ENCODE measurements around the gene CD4. TPM values are rescaled to one million over a fixed set of nuclear protein-coding genes. Genes with fewer than 3 reads are reported as not detected.
A peak's percentile ranks its signal among the peaks of the same experiment; 100 is the strongest.
"Not testable (repeated sequence)": the region's sequence is repeated elsewhere in the genome, so short reads cannot be mapped to it uniquely, and the experiment has no call there.

The CD4 gene
- not detected in 2 replicates for total RNA-seq (2013; cell fraction: nucleolus; rRNA removed)
- 0.40 and 0.49 TPM in 2 replicates for total RNA-seq (2014; rRNA removed)
- total RNA-seq (2014; rRNA removed; fragmentation: Illumina TruSeq; extraction: Trizol): 0.60 and 0.81 TPM in 2 replicates
- total RNA-seq (2021): 1.6 and 1.8 TPM in 2 replicates
- polyA plus RNA-seq (2011; ENCODE audit: low read depth): 0.07 TPM
- polyA plus RNA-seq (2011; rRNA removed): 0.27 and 0.29 TPM in 2 replicates
- 0.22 and 0.28 TPM in 2 replicates for polyA plus RNA-seq (2011; cell fraction: cytosol; rRNA removed)
- 0.39 and 0.50 TPM in 2 replicates for polyA plus RNA-seq (2011; cell fraction: nucleus; rRNA removed)
- polyA plus RNA-seq (2012): 0.05 and 0.36 TPM in 2 replicates
- polyA plus RNA-seq (2014; fragmentation: Illumina TruSeq; extraction: Trizol): 1.5 and 2.4 TPM in 2 replicates
- under 1 TPM; 0.49 to 0.85 TPM for polyA plus RNA-seq (2014; fragmentation: Nextera tagmentation; extraction: Ambion mirVana)
- polyA plus RNA-seq (2014; rRNA removed): 0.85 and 1.3 TPM in 2 replicates
- polyA plus RNA-seq (2016; fragmentation: Nextera tagmentation; extraction: Ambion mirVana): under 1 TPM; 0.24 to 0.57 TPM
- polyA minus RNA-seq (2011; rRNA and poly(A)+ RNA removed): 0.21 and 0.29 TPM in 2 replicates
- polyA minus RNA-seq (2011; cell fraction: cytosol; rRNA and poly(A)+ RNA removed): 0.40 TPM in 1 of 2 replicates, not detected in the other
- polyA minus RNA-seq (2011; cell fraction: nucleus; rRNA and poly(A)+ RNA removed): not detected in 2 replicates
- percentile 11 among the genes with signal in this experiment for Bru-seq, nascent RNA
- percentile 3 among the genes with signal in this experiment for BruChase-seq, experiment 1, labeled RNA remaining after a 6-hour chase
- BruChase-seq, experiment 2, labeled RNA remaining after a 2-hour chase: not detected
- long read RNA-seq, experiment 1: 0 reads
- long read RNA-seq, experiment 2: 0 reads

DNA sequence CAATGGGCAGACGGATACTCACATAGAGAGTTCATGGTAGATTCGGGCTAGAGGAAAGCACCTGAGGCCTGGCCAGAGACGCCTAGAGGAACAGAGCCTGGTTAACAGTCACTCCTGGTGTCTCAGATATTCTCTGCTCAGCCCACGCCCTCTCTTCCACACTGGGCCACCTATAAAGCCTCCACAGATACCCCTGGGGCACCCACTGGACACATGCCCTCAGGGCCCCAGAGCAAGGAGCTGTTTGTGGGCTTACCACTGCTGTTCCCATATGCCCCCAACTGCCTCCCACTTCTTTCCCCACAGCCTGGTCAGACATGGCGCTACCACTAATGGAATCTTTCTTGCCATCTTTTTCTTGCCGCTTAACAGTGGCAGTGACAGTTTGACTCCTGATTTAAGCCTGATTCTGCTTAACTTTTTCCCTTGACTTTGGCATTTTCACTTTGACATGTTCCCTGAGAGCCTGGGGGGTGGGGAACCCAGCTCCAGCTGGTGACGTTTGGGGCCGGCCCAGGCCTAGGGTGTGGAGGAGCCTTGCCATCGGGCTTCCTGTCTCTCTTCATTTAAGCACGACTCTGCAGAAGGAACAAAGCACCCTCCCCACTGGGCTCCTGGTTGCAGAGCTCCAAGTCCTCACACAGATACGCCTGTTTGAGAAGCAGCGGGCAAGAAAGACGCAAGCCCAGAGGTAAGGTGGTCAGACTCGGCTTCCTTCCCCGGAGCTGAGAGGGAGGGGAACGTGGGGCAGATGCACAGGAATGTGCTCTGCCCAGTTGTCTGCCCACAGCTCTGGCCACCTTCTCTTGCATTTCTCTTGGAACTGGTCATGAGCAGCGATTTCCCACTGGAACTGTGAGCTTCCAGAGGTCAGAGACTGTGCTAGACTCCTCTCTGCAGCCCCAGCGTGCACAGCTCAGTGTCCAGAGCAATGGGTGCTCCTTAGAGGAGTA, at the start of gene CD4:
Gene CD4 (plus strand): TSS at position 557 of the 953 bp plus-strand sequence. CDS start 10,611 bp downstream, outside the sequence.
- Histone ChIP-seq H3K9me3 (replicated peaks; ENCODE audit: control insufficient read depth, insufficient read depth, low read length) (no peaks in the 10 kb centered on the region), H3K9ac (ENCODE audit: control insufficient read depth, insufficient read depth, low read length) (no peak within 1 kb of the TSS), H3K36me3 (ENCODE audit: control insufficient read depth in 2 of 2, insufficient read depth in 2 of 2, low read length in 1 of 2) (no peaks in the 10 kb centered on the region), H3K4me2 (ENCODE audit: control insufficient read depth, insufficient read depth) (no peak within 1 kb of the TSS), H3K27me3 (replicated peaks in 1 of 2; ENCODE audit: control insufficient read depth in 2 of 2, insufficient read depth in 2 of 2, low read length in 1 of 2) (no peaks in the 10 kb centered on the region), H3K4me1 (ENCODE audit: control insufficient read depth, insufficient read depth, low read length) (peaks cover 18% of the 10 kb centered on the region), H4K20me1 (ENCODE audit: control insufficient read depth, insufficient read depth) (no peaks in the 10 kb centered on the region), H2AFZ (ENCODE audit: control insufficient read depth, low read depth, low read length) (no peak within 1 kb of the TSS; the same call in 1 of the 2 replicates), H3K27ac (ENCODE audit: control insufficient read depth, insufficient read depth) (no peak within 1 kb of the TSS), H3K79me2 (ENCODE audit: control insufficient read depth, insufficient read depth, low read length) (no peaks in the 10 kb centered on the region), H3K4me3 (no peak within 1 kb of the TSS)
- ChIA-PET SMC1A (ENCODE audit: uncharacterized antibody, unreplicated experiment) (interaction anchor here (0.6 to 2.1 kb wide), 4 partner anchors 10 to 347 kb away, joined by 3 to 7 read pairs (median 5); partner anchors contain the start of gene MLF2), POLR2A (interaction anchor here (0.5 to 1.3 kb wide), 2 partner anchors 23 to 103 kb away, joined by 5 to 7 read pairs; partner anchors contain the start of gene PTMS), CTCF (interaction anchor here (1.1 to 1.5 kb wide), 4 partner anchors 9 to 35 kb away, joined by 3 to 5 read pairs (median 4); partner anchors contain the start of gene PTMS), RAD21 (ENCODE audit: unreplicated experiment) (no interaction called here)
- intact Hi-C loops (cut with micrococcal nuclease; ENCODE audit: unreplicated experiment) (no loop called here), in situ Hi-C loops (cut with MboI) (no loop called here)
- BruUV-seq (replicated peaks): no TSS peak
- 35% methylated on average over 18 of the region's 18 CpGs for WGBS (ENCODE audit: insufficient coverage, insufficient replicate concordance, low lambda C conversion rate, missing lambda C conversion rate)
- no peak for FAIRE-seq
- TF ChIP-seq ATF7 (IDR thresholded peaks at IDR 0.05; ENCODE audit: low read depth): no peak
- no peak for TF ChIP-seq ZNF217 (IDR thresholded peaks at IDR 0.05)
- no peak for TF ChIP-seq EZH2 (IDR thresholded peaks at IDR 0.05; ENCODE audit: borderline replicate concordance, control insufficient read depth, low read depth, low read length)
- TF ChIP-seq POLR2AphosphoS5 (IDR thresholded peaks at IDR 0.05; ENCODE audit: low read length): no peak
- TF ChIP-seq, protein P1, sequence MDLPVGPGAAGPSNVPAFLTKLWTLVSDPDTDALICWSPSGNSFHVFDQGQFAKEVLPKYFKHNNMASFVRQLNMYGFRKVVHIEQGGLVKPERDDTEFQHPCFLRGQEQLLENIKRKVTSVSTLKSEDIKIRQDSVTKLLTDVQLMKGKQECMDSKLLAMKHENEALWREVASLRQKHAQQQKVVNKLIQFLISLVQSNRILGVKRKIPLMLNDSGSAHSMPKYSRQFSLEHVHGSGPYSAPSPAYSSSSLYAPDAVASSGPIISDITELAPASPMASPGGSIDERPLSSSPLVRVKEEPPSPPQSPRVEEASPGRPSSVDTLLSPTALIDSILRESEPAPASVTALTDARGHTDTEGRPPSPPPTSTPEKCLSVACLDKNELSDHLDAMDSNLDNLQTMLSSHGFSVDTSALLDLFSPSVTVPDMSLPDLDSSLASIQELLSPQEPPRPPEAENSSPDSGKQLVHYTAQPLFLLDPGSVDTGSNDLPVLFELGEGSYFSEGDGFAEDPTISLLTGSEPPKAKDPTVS (IDR thresholded peaks at IDR 0.05; ENCODE audit: low read depth, low read length): no peak
- TF ChIP-seq KLF5 (IDR thresholded peaks at IDR 0.05; ENCODE audit: partially characterized antibody): no peak
- TF ChIP-seq, protein P2, sequence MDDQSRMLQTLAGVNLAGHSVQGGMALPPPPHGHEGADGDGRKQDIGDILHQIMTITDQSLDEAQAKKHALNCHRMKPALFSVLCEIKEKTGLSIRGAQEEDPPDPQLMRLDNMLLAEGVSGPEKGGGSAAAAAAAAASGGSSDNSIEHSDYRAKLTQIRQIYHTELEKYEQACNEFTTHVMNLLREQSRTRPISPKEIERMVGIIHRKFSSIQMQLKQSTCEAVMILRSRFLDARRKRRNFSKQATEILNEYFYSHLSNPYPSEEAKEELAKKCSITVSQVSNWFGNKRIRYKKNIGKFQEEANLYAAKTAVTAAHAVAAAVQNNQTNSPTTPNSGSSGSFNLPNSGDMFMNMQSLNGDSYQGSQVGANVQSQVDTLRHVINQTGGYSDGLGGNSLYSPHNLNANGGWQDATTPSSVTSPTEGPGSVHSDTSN (IDR thresholded peaks at IDR 0.05; ENCODE audit: insufficient replicate concordance, low read depth, low read length): no peak
- no peak for TF ChIP-seq RFX5 (IDR thresholded peaks at IDR 0.05; ENCODE audit: low read depth, low read length)
- DNase-seq (ENCODE audit: low read depth, low spot score): no peak
- no peak for ATAC-seq

DNA sequence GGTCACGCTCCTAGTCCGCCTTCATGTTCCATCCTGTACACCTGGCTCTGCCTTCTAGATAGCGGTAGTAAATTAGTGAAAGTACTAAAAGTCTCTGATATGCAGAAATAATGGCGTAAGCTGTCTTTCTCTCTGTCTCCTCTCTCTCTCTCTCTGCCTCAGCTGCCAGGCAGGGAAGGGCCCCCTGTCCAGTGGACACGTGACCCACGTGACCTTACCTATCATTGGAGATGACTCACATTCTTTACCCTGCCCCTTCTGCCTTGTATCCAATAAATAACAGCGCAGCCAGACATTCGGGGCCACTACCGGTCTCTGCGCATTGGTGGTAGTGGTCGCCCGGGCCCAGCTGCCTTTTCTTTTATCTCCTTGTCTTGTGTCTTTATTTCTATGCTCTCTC, 47.2 kb upstream of the CD4 start:
- WGBS (ENCODE audit: insufficient coverage, insufficient replicate concordance, low lambda C conversion rate, missing lambda C conversion rate): 88% methylated on average over 12 of the region's 12 CpGs

More for the DNA sequence above, 47.2 kb upstream of the CD4 start:
- H3K4me3 ChIP-seq; H3K4me2 ChIP-seq (ENCODE audit: control insufficient read depth, insufficient read depth); H3K27ac ChIP-seq (ENCODE audit: control insufficient read depth, insufficient read depth); H3K9me3 ChIP-seq (replicated peaks; ENCODE audit: control insufficient read depth, insufficient read depth, low read length); in situ Hi-C loops (cut with MboI); H4K20me1 ChIP-seq (ENCODE audit: control insufficient read depth, insufficient read depth); RAD21 ChIA-PET (ENCODE audit: unreplicated experiment); intact Hi-C loops (cut with micrococcal nuclease; ENCODE audit: unreplicated experiment); CTCF ChIA-PET; ATAC-seq; H3K36me3 ChIP-seq (ENCODE audit: control insufficient read depth in 2 of 2, insufficient read depth in 2 of 2, low read length in 1 of 2); H3K79me2 ChIP-seq (ENCODE audit: control insufficient read depth, insufficient read depth, low read length); DNase-seq (ENCODE audit: low read depth, low spot score); POLR2A ChIA-PET; H3K27me3 ChIP-seq (replicated peaks in 1 of 2; ENCODE audit: control insufficient read depth in 2 of 2, insufficient read depth in 2 of 2, low read length in 1 of 2); H2AFZ ChIP-seq (ENCODE audit: control insufficient read depth, low read depth, low read length); FAIRE-seq; H3K9ac ChIP-seq (ENCODE audit: control insufficient read depth, insufficient read depth, low read length); BruUV-seq (replicated peaks): not testable (repeated sequence)
- peaks cover 13% of the 10 kb centered on the region for H3K4me1 ChIP-seq (ENCODE audit: control insufficient read depth, insufficient read depth, low read length)
- SMC1A ChIA-PET (ENCODE audit: uncharacterized antibody, unreplicated experiment): interaction anchor here (0.6 kb wide), 1 partner anchor 79 kb away, joined by 3 read pairs; no protein-coding TSS in a partner anchor

Measured in GM12878 (cell line).